NB4 (cell line): ENCODE measurements around the gene TAS2R40.

Experiments
- CTCF ChIP-seq: IDR thresholded peaks from one replicate; pipeline ENCODE4 v1.5.1; 2012; ENCODE audit warnings: low read depth, low read length
- MAX ChIP-seq: IDR thresholded peaks from 2 replicates; pipeline ENCODE4 v1.6.1; 2011; ENCODE audit warnings: low read depth, low read length
- POLR2A ChIP-seq: IDR thresholded peaks from 2 replicates; pipeline ENCODE4 v1.6.1; 2011; ENCODE audit warnings: mild to moderate bottlenecking; ENCODE audit not compliant: insufficient read length; ENCODE audit errors: extremely low read depth

- no peak for TF ChIP-seq CTCF
- TF ChIP-seq POLR2A = no peak
- TF ChIP-seq MAX = no peak
Measured at GRCh38 chr7:143261901-143262300, 40.1 kb downstream of the TAS2R40 start.
